Sigmoid colon (tissue), 4 donors: ENCODE measurements around the gene SPTBN5.

Source experiments
- CTCF ChIP-seq, 4 experiments: fragments of 450-650 bp in 3 of 4; fragments of 200-600 bp in 1 of 4; IDR thresholded peaks; one replicate each; pipeline ENCODE4 v1.5.1; 2016 to 2019; ENCODE audit warnings: antibody characterized with exemption in 4 of 4, mild to moderate bottlenecking in 3 of 4, moderate library complexity in 2 of 4
- EP300 ChIP-seq, 4 donors: sonication (generic); formaldehyde crosslinking; IDR thresholded peaks; one replicate each; pipeline ENCODE4 v1.6.1; 2017; ENCODE audit warnings: antibody characterized with exemption in 4 of 4
- POLR2AphosphoS5 ChIP-seq, 4 donors: sonication (generic); formaldehyde crosslinking; IDR thresholded peaks; one replicate each; pipeline ENCODE4 v1.6.1; 2017; ENCODE audit warnings: antibody characterized with exemption in 4 of 4

- TF ChIP-seq POLR2AphosphoS5 (IDR thresholded peaks at IDR 0.05) = no peak
- no peak for TF ChIP-seq CTCF (IDR thresholded peaks at IDR 0.05)
- no peak for TF ChIP-seq EP300 (IDR thresholded peaks at IDR 0.05)
Observed at GRCh38 chr15:41868321-41868720, 25.5 kb downstream of the SPTBN5 start.
